C4-2B (cell line): ENCODE data around the gene TK2.
A peak's percentile ranks its signal among the peaks of the same experiment; 100 is the strongest.

Experiments
- H3K27ac ChIP-seq: fragments of 450-650 bp; 2 replicates; pipeline ENCODE4 v1.5.1; 2017
- CTCF ChIP-seq: fragments of 450-650 bp; conservative IDR thresholded peaks from 2 replicates; pipeline ENCODE4 v1.5.1; 2017; ENCODE audit warnings: mild to moderate bottlenecking
- ZFX ChIP-seq: fragments of 450-650 bp; IDR thresholded peaks from 2 replicates; pipeline ENCODE4 v1.6.1; 2017

Gene TK2

DNA sequence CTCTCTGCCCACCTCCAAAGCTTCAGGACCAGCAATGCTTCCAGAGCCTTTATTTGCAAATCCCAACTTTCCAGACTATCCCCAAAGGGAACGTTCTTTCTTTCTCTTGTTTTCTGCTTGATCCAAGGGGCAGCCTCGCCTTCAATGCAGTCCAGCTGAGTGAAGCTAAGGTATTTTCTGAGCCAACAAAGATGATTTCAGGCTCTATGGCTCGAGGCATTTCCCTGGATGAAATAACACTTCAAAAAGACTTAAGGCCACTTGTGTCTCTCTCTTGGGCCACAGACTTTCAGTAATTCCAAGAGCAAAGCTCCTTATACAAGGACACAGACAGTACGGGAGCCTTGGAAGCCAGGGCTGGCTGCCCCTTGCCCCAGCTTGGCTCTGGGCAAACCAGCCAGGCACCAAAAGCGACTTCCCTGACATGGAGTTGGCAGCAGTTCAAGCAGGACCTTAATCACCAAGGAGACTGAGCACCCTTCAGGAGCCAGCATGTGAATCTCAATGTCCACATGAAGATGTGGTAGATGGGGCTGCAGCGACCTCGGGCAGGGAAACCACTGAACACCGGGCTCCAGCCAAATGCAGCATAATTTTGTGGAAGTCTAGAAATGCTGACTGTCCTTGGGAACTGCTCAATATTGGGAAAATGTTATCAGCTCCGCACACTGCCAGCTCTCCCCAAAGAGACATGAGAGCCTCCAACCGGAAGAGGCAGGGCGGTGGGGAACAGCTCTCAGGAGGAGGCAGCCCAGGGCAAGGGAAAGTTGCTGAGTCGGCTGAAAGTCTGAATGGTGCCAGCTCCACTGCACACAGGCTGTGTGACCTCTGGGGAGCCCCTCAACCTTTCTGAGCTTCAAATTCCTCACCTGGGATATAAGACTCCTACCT lies 39.0 kb downstream of the TK2 start:
- peak overlapping the region; percentile 78 for H3K27ac ChIP-seq
- peak; percentile 52; the same call in 1 of the 2 replicates for TF ChIP-seq ZFX
- TF ChIP-seq CTCF, result no peak

GRCh38 chr16:66510298-66510697 lies 39.6 kb downstream of the TK2 start:
- H3K27ac ChIP-seq, result peak overlapping the region; percentile 78
- TF ChIP-seq CTCF, result no peak
- TF ChIP-seq ZFX, result no peak

DNA sequence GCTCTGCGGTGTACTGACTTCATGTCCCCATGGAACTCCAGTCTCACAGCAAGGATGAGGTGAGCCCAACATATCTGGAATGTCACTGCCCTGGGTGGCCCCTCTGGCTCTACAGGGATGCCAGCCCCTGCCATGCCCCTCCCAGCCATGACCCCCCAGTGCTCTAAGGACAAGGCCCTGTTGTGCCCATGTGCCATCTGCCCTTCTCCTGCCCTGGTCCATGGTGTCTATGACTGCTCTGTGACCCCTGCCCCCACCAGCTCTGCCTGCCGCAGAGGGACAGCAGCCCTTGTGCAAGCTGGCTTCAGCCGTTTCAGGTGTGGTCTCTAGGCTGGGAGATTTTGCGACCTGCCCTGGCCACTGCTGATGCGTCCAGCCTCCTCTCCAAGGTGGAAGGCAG lies 40.3 kb downstream of the TK2 start:
- TF ChIP-seq ZFX, result no peak
- TF ChIP-seq CTCF, result no peak
- peak overlapping the region; percentile 78 for H3K27ac ChIP-seq

GRCh38 chr16:66508914-66509496 lies 40.9 kb downstream of the TK2 start:
- no peak for TF ChIP-seq CTCF
- no peak for TF ChIP-seq ZFX
- peak overlapping the region; percentile 78 for H3K27ac ChIP-seq

- peak overlapping the region; percentile 78 for H3K27ac ChIP-seq
- TF ChIP-seq CTCF, result no peak
- TF ChIP-seq ZFX, result no peak
Observed at GRCh38 chr16:66508248-66508913, 41.5 kb downstream of the TK2 start.

- peak overlapping the region; percentile 80 for H3K27ac ChIP-seq
- no peak for TF ChIP-seq CTCF
- TF ChIP-seq ZFX, result no peak
Observed at GRCh38 chr16:66507731-66508239, 42.1 kb downstream of the TK2 start.

- TF ChIP-seq CTCF, result no peak
- no peak for TF ChIP-seq ZFX
- H3K27ac ChIP-seq, result no peak overlapping the region
Observed at GRCh38 chr16:66503612-66504011, 46.3 kb downstream of the TK2 start.
